Nephron progenitor cell (in vitro differentiated cells): ENCODE data around the gene ATG7.

Source experiments
- DNase-seq: peaks from one replicate; pipeline ENCODE4 v3.0.0; 2021
- H3K27ac Mint-ChIP-seq: 2 replicates; pipeline ENCODE4 v1.8.0; 2021; ENCODE audit warnings: mild to moderate bottlenecking, moderate library complexity, mixed read lengths
- H3K27me3 Mint-ChIP-seq: 2 replicates; pipeline ENCODE4 v1.8.0; 2021; ENCODE audit warnings: mild to moderate bottlenecking, low read depth, mixed read lengths; ENCODE audit not compliant: poor library complexity
- H3K36me3 Mint-ChIP-seq: 2 replicates; pipeline ENCODE4 v1.8.0; 2021; ENCODE audit warnings: low read depth, mixed read lengths
- H3K4me1 Mint-ChIP-seq: 2 replicates; pipeline ENCODE4 v1.8.0; 2021; ENCODE audit warnings: mixed read lengths
- H3K4me3 Mint-ChIP-seq: 2 replicates; pipeline ENCODE4 v1.8.0; 2021; ENCODE audit warnings: mild to moderate bottlenecking, moderate library complexity, mixed read lengths
- H3K9me3 Mint-ChIP-seq: 2 replicates; pipeline ENCODE4 v1.8.0; 2021; ENCODE audit warnings: mild to moderate bottlenecking, moderate library complexity, mixed read lengths
- TF ChIP-seq, protein P1 (sequence below): fragments of 200-600 bp; sonication (generic); IDR thresholded peaks from 2 replicates; pipeline ENCODE4 v1.5.0; 2021; ENCODE audit warnings: antibody characterized with exemption

Gene ATG7

GRCh38 chr3:11536132-11536935 lies 264.1 kb downstream of the ATG7 start:
- no peak for DNase-seq
- peaks cover 8% of the 10 kb centered on the region for H3K27me3 Mint-ChIP-seq
- peak overlapping the region; percentile 42 for H3K27ac Mint-ChIP-seq
- TF ChIP-seq, protein P1, sequence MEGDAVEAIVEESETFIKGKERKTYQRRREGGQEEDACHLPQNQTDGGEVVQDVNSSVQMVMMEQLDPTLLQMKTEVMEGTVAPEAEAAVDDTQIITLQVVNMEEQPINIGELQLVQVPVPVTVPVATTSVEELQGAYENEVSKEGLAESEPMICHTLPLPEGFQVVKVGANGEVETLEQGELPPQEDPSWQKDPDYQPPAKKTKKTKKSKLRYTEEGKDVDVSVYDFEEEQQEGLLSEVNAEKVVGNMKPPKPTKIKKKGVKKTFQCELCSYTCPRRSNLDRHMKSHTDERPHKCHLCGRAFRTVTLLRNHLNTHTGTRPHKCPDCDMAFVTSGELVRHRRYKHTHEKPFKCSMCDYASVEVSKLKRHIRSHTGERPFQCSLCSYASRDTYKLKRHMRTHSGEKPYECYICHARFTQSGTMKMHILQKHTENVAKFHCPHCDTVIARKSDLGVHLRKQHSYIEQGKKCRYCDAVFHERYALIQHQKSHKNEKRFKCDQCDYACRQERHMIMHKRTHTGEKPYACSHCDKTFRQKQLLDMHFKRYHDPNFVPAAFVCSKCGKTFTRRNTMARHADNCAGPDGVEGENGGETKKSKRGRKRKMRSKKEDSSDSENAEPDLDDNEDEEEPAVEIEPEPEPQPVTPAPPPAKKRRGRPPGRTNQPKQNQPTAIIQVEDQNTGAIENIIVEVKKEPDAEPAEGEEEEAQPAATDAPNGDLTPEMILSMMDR: no peak
- peaks cover 84% of the 10 kb centered on the region for H3K4me1 Mint-ChIP-seq
- H3K36me3 Mint-ChIP-seq: peaks cover 14% of the 10 kb centered on the region
- H3K4me3 Mint-ChIP-seq: no peak overlapping the region
- H3K9me3 Mint-ChIP-seq: no peaks in the 10 kb centered on the region

GRCh38 chr3:11536936-11537612 lies 264.9 kb downstream of the ATG7 start:
- TF ChIP-seq, protein P1: no peak
- Mint-ChIP-seq H3K27me3 (peaks cover 8% of the 10 kb centered on the region), H3K27ac (no peak overlapping the region), H3K4me1 (peaks cover 87% of the 10 kb centered on the region), H3K9me3 (no peaks in the 10 kb centered on the region), H3K4me3 (no peak overlapping the region), H3K36me3 (peaks cover 16% of the 10 kb centered on the region)
- DNase-seq: no peak

GRCh38 chr3:11538581-11538980 lies 266.4 kb downstream of the ATG7 start:
- DNase-seq: no peak
- Mint-ChIP-seq H3K27me3 (peaks cover 9% of the 10 kb centered on the region), H3K9me3 (no peaks in the 10 kb centered on the region), H3K4me1 (peaks cover 84% of the 10 kb centered on the region), H3K27ac (no peak overlapping the region), H3K4me3 (no peak overlapping the region), H3K36me3 (peaks cover 14% of the 10 kb centered on the region)
- TF ChIP-seq, protein P1: no peak

DNA sequence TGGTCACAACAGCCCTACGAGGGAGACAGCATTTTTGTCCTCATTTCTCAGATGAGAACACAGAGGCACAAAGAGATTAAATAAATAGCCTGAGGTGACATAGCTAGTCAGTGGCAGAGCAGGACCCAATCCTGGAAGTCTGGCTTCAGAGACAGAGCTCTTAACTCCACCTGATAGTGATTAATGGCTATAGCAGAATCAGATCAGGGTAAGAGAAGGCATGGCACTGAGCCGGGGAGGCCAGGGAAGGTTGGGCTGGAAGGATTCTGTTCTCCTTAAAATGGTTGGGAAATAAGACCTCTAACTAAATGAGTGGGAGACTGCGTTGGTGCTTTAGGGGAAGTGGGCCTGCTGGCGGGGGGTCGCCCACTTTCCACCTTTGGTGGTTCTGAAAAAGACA lies 267.0 kb downstream of the ATG7 start:
- Mint-ChIP-seq H3K36me3 (peaks cover 14% of the 10 kb centered on the region), H3K27me3 (peaks cover 8% of the 10 kb centered on the region), H3K4me3 (no peak overlapping the region), H3K9me3 (no peaks in the 10 kb centered on the region), H3K4me1 (peaks cover 78% of the 10 kb centered on the region), H3K27ac (peak overlapping the region; percentile 66)
- TF ChIP-seq, protein P1: no peak
- no peak for DNase-seq

GRCh38 chr3:11539677-11540076 lies 267.5 kb downstream of the ATG7 start:
- Mint-ChIP-seq H3K27ac (no peak overlapping the region), H3K4me1 (peaks cover 76% of the 10 kb centered on the region), H3K36me3 (peaks cover 14% of the 10 kb centered on the region), H3K4me3 (no peak overlapping the region), H3K9me3 (no peaks in the 10 kb centered on the region), H3K27me3 (peaks cover 8% of the 10 kb centered on the region)
- TF ChIP-seq, protein P1: no peak
- DNase-seq: no peak
